Urothelium cell line (cell line): Measurements from ENCODE around the gene VPREB1.
A peak's percentile ranks its signal among the peaks of the same experiment; 100 is the strongest.
"Not testable (repeated sequence)": the region's sequence is repeated elsewhere in the genome, so short reads cannot be mapped to it uniquely, and the experiment has no call there.

Experiments
- DNase-seq: peaks from one replicate; pipeline ENCODE4 v3.0.0; 2011; ENCODE audit warnings: low spot score, mixed read lengths
- FAIRE-seq: peaks from 2 replicates; lab custom pipeline; 2011; peaks lifted over from hg19 to GRCh38; lab: Jason Lieb, UNC

Gene VPREB1, protein sequence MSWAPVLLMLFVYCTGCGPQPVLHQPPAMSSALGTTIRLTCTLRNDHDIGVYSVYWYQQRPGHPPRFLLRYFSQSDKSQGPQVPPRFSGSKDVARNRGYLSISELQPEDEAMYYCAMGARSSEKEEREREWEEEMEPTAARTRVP

DNA sequence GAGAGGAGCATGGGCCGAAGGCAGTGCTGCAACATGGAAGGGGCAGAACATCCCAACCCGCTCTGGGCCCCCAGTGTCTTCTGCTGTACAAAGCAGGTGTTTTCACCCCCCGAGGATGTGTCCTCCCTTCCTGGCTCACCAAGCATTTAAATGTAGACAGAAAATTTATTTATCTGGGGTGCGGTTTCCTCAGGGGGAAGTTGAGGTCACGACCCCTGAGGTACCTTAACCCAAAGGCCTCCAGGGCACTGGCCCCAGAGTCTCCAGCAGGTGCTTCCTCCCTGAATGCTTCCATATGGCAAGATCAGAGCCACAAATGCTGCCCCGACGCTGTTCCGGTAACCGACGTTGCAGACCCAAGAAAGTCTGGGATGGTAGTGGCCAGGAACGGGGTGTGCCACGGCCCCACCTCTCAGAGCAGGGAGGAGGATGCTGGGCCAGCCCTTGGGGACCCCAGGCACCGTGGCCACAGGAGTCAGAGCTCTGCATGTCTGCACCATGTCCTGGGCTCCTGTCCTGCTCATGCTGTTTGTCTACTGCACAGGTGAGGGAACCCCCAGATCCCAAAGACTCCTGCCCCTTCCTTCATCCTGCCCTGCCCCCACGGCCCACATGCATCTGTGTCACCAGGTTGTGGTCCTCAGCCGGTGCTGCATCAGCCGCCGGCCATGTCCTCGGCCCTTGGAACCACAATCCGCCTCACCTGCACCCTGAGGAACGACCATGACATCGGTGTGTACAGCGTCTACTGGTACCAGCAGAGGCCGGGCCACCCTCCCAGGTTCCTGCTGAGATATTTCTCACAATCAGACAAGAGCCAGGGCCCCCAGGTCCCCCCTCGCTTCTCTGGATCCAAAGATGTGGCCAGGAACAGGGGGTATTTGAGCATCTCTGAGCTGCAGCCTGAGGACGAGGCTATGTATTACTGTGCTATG is at the start of gene VPREB1:
VPREB1 (plus strand) TSS at position 471 of the 935 bp plus-strand sequence; CDS start at position 499, 28 bp downstream.
- FAIRE-seq, result no peak

DNA sequence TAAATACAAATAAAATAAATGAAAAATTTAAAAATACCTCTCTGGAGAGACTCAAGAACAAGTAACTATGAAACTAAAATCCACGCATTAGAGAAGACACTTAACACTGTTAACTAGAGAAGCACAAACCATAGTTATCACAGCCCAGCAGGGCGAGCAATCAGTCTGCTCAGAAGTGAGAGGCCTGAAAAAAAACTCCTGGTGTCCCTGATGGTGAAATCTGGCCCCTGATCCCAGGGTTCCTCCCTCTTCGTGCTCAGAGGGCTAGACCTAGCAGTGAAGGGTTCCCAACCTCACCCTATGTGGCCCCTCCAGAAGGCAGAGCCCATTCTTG is 49.7 kb upstream of the VPREB1 start:
- FAIRE-seq, result no peak
- DNase-seq, result no peak

More for the DNA sequence above, at the start of gene VPREB1:
- no peak for DNase-seq

DNA sequence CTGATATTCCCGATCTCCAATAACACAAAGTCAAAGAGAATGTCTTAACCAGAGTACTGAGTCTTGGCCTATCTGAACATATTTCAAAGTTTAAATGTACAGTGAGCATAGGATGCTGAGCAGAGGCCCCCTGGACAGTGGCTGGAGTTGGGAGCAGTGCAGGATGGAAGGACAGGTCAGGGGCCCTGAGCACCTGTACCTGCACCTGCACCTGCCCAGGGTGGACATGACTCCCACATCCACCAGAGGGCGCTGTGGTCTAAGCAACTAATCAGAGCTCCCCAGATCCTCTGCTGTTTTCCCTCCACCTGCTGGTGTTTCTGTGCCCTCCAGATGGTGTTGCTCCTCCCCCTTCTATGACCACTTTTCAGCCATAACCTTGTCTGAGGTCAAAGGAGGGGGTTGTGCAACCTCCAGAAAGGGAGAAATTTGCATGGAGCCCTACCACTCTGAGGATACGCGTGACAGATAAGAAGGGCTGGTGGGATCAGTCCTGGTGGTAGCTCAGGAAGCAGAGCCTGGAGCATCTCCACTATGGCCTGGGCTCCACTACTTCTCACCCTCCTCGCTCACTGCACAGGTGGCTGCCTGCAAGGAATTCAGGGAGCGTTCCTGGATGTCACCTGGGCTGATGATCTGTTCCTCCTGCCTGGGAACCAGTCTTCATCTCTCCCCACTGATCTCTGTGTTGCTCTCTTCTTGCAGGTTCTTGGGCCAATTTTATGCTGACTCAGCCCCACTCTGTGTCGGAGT is 49.1 kb upstream of the VPREB1 start:
- DNase-seq, result peak; percentile 92
- peak; percentile 94 for FAIRE-seq

DNA sequence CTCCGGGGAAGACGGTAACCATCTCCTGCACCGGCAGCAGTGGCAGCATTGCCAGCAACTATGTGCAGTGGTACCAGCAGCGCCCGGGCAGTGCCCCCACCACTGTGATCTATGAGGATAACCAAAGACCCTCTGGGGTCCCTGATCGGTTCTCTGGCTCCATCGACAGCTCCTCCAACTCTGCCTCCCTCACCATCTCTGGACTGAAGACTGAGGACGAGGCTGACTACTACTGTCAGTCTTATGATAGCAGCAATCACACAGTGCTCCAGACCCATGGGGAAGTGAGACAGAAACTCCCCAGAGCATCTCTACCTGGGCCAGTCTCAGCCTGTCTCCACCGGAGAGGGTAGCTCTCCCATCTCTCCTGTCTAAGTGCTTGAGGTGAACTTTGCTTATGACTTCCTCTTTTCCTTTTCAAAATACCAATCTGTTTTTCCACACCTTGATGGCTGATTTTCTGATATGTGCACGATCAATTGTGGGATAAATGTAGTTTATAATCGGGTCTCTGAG is 48.5 kb upstream of the VPREB1 start:
- DNase-seq (no peak), FAIRE-seq (no peak)

DNA sequence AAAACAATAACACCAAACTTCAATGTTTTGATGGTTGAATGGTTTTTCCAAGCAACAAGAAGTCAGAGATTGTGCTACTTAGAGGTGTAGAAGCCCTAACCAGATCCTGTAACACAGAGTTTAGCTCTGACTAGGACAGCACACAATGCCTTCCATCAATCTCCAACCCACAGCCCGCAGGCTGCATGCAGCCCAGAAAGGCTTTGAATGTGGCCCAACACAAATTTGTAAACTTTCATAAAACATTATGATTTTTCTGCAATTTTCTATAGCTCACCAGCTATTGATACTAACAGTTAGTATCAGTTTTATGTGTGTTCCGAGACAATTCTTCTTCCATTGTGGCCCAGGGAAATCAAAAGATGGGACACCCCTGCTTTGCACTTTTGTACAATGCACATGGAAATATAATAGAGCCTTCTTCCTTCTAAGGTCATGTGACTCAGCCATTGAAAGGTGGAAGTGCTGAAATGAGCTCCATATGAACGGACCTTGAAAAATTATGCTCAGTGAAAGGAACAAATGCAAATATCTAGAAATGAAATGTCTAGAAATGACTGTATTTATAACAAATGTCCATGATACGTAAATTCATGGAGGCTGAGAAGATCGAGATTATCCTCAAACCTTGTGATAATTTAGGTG is 47.6 kb upstream of the VPREB1 start:
- DNase-seq (no peak), FAIRE-seq (no peak)

DNA sequence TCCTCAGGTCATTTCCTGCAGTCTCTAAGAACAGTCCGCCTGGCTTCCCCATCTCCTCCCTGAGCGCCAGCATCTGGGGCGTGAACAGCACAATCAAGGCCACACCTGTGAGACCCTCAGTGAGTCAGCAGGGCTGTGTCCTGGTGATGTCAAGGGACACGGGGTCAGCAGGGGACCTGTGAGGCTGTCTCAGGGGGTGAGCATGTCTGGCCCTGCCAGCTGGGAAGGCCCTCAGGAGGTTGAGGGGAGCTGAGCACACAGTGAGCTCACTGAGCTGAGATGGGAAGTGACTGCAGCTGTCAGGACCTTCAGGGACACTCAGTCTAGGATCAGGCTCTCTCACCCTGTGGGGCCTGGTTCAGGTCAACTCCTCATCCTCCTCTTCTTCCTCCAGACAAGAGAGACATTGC is 46.6 kb upstream of the VPREB1 start:
- no peak for FAIRE-seq

DNA sequence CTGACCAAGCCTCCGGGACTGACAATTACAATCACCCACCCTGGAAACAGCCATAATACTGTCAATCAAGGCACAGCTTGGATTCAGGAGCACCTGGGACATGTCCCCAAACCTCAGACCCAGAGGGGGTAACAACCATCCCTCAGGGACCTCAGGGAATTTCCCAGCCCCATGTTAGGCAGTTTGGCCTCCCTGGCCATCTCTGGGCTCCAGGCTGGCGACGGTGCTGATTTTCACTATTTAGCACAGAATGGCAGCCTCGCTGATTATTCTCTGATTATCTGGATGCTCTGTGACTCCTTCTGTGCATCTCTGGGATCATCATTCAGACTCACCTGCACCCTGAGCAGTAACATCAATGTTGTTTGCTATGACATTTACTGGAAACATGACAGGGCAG is 45.8 kb upstream of the VPREB1 start:
- peak; percentile 89 for FAIRE-seq
- no peak for DNase-seq

More for the DNA sequence above, 46.6 kb upstream of the VPREB1 start:
- DNase-seq, result no peak

DNA sequence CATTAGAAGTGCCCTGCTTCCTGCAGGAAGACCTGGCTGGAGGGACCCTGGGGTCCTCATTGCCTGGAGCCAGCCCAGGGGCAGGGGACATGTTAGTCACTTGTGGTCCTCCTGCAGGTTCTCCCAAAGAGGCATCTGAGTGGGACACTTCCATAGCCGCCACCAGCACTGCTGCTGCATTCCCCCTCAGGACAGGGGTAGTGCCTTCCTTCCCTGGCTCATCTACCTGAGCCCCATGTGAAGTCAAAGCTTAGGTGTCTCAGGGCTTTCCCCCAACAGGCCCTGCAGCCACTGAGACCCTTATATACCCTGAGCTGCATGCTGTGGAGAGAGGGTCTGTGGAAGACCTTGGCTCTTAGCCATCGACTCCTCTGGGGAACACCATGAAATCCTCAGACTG is 45.0 kb upstream of the VPREB1 start:
- FAIRE-seq, result no peak
- no peak for DNase-seq

DNA sequence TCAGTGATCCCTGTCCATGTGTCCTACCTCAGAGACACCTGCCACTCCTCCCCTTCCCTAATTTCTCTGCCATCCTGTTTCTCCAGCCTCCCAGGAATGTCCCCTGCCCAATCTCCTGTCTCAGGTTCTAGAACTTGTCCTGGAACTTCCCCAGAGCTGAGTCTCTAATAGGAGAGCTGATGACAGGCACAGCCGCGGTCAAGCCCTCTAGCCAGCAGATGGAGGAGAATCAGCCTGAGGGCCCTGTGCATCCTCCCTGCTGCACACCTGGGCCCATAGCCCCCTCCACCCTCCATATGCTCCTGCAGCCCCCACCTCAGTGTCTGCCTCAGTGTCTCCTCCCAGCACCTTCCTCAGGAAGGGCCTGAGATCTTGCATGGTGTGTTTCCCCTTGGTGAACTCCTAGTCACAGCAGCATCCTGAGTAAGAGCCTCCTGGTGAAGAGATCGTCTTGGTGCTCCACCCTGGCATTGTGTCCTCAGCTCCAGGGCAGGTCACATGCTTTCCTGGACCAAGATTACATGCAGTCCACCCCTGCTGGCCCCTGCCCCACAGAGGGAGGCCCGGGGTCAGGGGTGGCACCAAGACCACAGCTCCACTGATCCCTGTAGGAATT is 43.9 kb upstream of the VPREB1 start:
- DNase-seq, result no peak

DNA sequence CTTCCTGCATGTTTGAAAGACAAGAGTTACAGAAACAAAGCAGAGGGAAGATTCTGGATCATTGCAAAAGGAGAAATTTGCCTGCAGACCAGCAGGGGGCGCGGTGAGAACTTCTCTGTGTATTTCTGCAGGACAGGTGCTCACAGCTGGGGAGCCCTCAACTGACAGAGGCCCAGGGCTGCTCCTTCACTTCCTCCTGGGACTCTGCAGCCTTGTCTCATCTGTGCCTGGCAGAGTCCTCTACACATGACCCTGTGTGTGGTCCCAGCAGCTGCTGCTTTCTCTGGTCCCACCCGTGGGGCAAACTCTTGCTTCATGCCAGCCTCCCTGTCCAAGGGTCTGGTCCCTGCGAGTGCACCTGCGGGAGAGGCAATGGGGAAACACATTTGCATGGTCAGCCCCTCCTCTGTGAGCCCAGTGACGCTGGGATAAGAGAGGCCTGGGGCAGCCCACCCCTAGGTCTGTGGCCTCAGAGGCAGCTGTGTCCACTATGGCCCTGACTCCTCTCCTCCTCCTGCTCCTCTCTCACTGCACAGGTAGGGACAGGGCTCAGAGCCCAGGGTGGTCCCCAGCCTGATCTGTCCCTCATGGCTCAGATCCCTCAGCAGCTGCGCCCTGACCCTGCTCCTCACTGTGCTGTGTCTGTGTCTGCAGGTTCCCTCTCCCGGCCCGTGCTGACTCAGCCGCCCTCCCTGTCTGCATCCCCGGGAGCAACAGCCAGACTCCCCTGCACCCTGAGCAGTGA is 43.2 kb upstream of the VPREB1 start:
- peak; percentile 30 for FAIRE-seq
- DNase-seq, result no peak

More for the DNA sequence above, 43.9 kb upstream of the VPREB1 start:
- FAIRE-seq, result no peak

DNA sequence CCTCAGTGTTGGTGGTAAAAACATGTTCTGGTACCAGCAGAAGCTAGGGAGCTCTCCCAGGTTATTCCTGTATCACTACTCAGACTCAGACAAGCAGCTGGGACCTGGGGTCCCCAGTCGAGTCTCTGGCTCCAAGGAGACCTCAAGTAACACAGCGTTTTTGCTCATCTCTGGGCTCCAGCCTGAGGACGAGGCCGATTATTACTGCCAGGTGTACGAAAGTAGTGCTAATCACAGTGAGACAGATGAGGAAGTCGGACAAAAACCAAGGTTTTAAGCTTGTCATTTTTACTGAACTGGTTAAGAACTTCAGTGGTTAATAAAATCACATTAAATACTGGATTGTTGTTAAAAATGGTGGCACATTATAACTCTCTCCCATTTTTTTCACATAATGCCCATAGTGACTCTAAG is 42.6 kb upstream of the VPREB1 start:
- FAIRE-seq, result no peak
- no peak for DNase-seq

DNA sequence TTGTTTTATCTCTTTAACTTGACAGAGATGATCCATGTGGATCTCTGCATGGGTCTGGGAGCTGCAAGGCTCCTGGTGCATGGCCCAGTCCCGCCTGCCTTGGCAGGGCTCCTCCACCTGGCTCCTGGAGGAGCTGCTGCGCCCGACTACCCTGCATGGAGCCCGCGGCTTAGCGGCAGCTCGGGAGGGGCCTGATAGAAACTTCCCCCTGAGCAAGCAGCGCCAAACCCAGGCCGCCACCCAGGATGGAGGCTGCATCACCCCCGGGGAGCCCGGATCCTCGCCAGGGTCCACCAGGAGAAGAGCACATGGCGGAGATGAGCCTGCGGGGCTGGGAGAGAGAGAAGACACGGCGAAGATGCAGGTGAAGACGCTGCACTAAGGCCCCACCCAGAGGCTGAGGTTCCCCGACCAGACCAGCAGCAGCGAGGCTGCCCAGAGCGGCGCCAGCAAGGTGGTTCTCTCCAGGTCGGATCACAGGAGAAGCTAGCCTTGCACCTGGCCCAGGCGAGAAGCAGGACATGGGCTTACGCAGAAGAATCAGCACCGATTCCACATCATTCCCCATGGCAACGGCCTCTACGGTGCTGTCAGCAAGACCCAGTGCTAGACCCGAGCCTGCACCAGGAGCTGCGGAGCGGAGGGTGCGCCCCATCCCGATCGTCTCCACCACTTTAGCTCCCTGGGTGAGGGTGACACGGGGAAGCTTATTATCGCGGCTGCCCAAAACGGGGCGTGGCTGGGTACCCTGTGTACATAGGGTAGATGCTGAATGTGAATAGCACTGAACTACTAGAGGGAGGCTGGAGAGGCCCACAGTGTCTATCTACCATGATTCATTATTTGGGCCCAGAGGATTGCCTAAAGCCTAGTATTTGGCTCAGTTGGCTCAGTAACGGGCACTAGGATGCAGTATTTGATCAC is 41.3 kb upstream of the VPREB1 start:
- DNase-seq (no peak), FAIRE-seq (peak; percentile 86)

DNA sequence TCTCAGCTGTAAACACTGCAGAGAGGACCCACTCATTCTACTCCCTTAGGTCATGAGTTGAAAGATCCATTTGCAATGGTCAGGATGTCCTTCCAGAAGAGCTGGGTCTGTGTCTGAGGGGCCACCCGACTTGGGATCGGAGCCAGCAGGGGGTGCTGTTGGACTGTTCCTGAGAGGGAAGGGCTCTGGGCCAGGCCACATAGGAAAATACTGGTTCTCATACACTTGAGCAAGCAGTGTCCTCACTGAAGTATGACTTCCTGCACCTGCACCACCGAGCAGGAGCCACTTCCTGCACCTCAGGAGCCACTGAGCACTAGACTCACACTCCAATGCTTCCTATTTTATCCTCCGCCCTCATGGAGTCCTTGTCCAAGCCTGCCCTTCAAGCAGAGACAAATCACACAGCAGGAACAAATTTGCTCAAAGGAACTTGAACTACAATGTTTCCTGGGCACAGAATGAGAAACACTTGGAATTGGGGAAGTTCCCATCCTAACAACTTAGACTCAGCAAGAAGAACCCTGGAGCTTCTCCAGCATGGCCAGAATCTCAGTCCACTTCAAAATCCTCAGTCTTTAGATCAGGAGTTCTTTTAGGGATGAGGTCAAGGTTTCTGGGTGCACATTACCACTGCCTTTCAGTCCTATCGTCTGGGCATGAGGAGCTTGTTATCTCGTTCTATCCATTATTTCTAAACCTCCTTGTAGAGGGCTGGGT is 36.6 kb upstream of the VPREB1 start:
- FAIRE-seq (peak; percentile 75), DNase-seq (peak; percentile 79)

DNA sequence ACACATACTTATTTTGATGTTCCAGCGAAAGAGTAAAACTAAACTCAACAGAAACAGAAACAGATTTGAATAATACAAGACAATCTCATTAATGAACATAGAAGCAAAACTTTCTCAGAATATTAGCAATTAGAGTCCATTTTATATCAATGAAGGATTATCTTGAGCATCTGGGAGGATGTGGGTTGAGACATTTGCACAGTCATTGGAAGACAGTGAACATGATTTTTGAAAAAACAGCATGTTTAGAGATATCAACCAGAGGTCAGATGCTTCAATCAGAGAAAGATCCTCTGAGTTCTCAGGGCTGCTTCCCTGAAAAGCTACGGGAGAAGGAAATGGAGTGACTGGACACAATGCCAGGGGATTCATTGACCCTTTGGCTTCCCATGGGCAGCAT is 35.9 kb upstream of the VPREB1 start:
- DNase-seq (no peak), FAIRE-seq (no peak)

DNA sequence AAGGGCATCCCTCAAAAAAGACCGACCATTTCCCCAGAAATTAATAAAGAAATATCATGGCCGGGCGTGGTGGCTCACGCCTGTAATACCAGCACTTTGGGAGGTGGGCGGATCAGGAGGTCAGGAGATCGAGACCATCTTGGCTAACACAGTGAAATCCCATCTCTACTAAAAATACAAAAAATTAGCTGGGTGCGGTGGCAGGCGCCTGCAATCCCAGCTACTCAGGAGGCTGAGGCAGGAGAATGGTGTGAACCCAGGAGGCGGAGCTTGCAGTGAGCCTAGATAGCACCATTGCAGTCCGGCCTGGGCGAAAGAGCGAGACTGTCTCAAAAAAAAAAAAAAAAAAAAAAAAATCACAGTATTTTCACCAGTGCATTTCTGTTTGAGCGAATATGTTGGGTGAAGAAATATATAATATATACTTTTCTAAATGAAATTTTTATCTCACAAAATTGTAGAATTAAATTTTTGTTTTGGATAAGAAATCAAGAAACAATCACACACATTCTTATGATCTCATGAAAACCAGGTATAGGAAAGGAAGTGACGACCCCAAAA is 35.4 kb upstream of the VPREB1 start:
- DNase-seq, result not testable (repeated sequence)

DNA sequence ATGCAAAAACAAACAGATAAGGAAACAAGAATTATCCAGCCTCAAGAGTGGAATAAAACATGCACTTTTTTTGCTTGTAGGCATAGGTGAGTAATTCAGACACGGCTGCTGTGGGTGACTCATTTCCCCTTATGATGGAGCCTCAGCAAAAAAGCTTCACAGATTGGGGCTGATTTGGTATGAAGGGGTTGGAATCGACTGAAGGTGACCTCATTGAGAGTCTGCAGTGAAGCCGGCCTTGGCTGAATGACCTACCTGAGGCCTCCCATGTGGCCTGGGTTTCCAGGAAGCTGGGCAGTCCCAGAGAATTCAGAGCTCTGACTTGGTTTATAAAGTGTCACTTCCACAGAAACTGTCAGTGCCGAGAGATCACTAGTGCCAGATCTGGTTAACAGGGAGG is 34.2 kb upstream of the VPREB1 start:
- DNase-seq (peak; percentile 88), FAIRE-seq (peak; percentile 92)

More for the DNA sequence above, 35.4 kb upstream of the VPREB1 start:
- FAIRE-seq, result not testable (repeated sequence)
